Lung microvascular endothelial cell (primary cell): ENCODE measurements around the gene DAD1. TPM values are rescaled to one million over a fixed set of nuclear protein-coding genes. Genes with fewer than 3 reads are reported as not detected.
A peak's percentile ranks its signal among the peaks of the same experiment; 100 is the strongest.
"Not testable (repeated sequence)": the region's sequence is repeated elsewhere in the genome, so short reads cannot be mapped to it uniquely, and the experiment has no call there.

Experiments used
- DNase-seq, 2 donors: peaks; one replicate each; pipeline versions ENCODE4 v3.0.0 to v3.0.0-alpha.2; 2010; ENCODE audit warnings: low read depth in 2 of 2
- total RNA-seq: library from RNA; depleted of rRNA; stranded (reverse); fragments of >200 nt; gene quantifications from 2 replicates; pipeline ENCODE4 v1.2.1, GENCODE V29; 2014

Gene DAD1
- total RNA-seq, 1 donor from 2014 or later: 362 TPM

DNA sequence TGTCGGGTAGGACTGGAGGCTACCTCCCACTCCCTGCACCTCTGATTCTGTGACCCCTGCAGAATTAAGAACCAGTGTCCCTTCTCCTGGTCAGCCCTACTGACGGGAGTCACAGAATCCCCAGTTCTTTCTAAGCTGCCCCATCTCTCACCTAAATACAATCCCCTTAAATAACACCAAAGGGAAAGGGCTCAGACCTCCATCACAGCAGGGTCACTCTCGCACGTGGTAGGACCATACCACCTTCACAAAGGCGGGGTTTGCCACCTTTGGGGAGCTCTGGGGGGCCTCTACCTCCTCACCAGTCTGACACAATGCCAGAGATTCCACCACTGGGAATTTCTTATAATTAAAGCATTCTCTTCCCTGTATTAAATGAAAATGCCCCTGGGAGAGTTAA, 35.6 kb downstream of the DAD1 start:
- no peak for DNase-seq

DNA sequence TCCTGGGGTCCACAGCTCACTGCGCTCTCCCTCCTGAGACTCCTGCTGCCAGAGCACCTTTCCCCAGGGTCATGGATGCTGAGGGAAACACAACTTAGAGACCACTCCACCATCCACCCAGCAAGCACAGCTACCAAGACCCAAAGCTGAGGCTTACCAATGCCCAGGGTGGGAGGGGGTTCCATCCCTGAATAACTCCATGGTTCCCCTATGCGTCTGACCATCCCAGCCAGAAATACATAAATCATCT, 36.3 kb downstream of the DAD1 start:
- no peak for DNase-seq

DNA sequence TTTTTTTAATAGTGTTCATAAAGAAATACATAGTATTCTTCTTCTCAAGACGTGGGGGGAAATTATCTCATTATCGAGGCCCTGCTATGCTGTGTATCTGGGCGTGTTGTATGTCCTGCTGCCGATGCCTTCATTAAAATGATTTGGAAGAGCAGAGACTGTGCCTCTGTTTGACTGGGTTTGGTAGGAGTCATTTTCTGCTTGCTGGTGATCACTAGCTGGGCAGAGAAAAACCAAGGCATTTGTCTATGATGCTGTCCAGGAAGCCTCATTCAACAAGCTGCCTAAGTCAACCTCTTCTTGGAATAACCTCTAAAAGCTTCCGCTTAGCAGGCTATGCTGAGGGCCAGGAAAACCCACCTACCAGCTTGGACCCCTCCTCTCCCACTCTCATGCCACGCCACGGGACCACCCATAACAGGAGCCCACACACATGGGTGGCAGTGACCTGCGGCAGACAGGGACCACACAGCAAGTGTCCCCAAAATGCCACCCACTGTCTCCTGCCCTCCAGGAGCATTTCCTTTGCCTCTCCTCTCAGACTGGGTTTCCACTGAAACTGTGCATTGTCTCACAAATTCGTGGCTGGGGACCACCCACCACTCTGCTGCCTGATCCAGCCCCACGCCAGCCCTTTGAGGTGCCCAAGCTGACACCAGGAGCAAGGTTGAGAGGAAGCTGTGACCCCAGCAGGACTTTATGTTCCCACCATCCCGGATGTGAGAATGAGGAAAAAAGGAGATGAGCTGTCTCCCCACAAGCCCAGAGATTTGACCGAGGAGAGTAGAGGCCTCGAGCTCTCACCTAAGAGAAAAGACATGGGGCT, 36.8 kb downstream of the DAD1 start:
- no peak for DNase-seq

DNA sequence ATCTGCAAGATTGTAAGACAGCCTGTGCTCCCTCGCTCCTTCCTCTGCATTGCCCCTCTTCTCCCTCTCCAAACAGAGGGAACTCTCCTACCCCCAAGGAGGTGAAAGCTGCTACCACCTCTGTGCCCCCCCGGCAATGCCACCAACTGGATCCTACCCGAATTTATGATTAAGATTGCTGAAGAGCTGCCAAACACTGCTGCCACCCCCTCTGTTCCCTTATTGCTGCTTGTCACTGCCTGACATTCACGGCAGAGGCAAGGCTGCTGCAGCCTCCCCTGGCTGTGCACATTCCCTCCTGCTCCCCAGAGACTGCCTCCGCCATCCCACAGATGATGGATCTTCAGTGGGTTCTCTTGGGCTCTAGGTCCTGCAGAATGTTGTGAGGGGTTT, 37.4 kb downstream of the DAD1 start:
- no peak for DNase-seq

DNA sequence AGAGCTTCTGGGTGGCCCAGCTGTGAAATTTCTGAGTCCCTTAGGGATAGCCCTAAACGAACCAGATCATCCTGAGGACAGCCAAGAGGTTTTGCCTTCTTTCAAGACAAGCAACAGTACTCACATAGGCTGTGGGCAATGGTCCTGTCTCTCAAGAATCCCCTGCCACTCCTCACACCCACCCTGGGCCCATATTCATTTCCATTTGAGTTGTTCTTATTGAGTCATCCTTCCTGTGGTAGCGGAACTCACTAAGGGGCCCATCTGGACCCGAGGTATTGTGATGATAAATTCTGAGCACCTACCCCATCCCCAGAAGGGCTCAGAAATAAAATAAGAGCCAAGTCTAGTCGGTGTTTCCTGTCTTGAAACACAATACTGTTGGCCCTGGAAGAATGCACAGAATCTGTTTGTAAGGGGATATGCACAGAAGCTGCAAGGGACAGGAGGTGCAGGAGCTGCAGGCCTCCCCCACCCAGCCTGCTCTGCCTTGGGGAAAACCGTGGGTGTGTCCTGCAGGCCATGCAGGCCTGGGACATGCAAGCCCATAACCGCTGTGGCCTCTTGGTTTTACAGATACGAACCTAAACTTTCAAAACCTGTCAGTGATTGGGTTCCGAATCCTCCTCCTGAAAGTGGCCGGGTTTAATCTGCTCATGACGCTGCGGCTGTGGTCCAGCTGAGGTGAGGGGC, 38.9 kb downstream of the DAD1 start:
- peak in 1 of 2 donors; percentile 76 for DNase-seq

DNA sequence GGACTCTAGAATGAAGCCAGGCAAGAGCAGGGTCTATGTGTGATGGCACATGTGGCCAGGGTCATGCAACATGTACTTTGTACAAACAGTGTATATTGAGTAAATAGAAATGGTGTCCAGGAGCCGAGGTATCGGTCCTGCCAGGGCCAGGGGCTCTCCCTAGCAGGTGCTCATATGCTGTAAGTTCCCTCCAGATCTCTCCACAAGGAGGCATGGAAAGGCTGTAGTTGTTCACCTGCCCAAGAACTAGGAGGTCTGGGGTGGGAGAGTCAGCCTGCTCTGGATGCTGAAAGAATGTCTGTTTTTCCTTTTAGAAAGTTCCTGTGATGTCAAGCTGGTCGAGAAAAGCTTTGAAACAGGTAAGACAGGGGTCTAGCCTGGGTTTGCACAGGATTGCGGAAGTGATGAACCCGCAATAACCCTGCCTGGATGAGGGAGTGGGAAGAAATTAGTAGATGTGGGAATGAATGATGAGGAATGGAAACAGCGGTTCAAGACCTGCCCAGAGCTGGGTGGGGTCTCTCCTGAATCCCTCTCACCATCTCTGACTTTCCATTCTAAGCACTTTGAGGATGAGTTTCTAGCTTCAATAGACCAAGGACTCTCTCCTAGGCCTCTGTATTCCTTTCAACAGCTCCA, 39.6 kb downstream of the DAD1 start:
- no peak for DNase-seq

DNA sequence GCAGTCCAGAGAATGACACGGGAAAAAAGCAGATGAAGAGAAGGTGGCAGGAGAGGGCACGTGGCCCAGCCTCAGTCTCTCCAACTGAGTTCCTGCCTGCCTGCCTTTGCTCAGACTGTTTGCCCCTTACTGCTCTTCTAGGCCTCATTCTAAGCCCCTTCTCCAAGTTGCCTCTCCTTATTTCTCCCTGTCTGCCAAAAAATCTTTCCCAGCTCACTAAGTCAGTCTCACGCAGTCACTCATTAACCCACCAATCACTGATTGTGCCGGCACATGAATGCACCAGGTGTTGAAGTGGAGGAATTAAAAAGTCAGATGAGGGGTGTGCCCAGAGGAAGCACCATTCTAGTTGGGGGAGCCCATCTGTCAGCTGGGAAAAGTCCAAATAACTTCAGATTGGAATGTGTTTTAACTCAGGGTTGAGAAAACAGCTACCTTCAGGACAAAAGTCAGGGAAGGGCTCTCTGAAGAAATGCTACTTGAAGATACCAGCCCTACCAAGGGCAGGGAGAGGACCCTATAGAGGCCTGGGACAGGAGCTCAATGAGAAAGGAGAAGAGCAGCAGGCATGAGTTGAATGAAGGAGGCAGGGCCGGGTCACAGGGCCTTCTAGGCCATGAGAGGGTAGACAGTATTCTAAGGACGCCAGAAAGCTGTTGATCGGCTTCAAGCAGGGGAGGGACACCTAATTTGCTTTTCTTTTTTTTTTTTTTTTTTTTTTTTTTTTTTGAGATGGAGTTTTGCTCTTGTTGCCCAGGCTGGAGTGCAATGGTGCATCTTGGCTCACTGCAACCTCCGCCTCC, 40.9 kb downstream of the DAD1 start:
- DNase-seq: no peak

DNA sequence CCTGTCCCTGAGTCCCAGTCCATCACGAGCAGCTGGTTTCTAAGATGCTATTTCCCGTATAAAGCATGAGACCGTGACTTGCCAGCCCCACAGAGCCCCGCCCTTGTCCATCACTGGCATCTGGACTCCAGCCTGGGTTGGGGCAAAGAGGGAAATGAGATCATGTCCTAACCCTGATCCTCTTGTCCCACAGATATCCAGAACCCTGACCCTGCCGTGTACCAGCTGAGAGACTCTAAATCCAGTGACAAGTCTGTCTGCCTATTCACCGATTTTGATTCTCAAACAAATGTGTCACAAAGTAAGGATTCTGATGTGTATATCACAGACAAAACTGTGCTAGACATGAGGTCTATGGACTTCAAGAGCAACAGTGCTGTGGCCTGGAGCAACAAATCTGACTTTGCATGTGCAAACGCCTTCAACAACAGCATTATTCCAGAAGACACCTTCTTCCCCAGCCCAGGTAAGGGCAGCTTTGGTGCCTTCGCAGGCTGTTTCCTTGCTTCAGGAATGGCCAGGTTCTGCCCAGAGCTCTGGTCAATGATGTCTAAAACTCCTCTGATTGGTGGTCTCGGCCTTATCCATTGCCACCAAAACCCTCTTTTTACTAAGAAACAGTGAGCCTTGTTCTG, 41.6 kb downstream of the DAD1 start:
- DNase-seq: peak in 1 of 2 donors; percentile 73

DNA sequence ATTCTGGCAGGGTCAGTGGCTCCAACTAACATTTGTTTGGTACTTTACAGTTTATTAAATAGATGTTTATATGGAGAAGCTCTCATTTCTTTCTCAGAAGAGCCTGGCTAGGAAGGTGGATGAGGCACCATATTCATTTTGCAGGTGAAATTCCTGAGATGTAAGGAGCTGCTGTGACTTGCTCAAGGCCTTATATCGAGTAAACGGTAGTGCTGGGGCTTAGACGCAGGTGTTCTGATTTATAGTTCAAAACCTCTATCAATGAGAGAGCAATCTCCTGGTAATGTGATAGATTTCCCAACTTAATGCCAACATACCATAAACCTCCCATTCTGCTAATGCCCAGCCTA, 42.3 kb downstream of the DAD1 start:
- no peak for DNase-seq

DNA sequence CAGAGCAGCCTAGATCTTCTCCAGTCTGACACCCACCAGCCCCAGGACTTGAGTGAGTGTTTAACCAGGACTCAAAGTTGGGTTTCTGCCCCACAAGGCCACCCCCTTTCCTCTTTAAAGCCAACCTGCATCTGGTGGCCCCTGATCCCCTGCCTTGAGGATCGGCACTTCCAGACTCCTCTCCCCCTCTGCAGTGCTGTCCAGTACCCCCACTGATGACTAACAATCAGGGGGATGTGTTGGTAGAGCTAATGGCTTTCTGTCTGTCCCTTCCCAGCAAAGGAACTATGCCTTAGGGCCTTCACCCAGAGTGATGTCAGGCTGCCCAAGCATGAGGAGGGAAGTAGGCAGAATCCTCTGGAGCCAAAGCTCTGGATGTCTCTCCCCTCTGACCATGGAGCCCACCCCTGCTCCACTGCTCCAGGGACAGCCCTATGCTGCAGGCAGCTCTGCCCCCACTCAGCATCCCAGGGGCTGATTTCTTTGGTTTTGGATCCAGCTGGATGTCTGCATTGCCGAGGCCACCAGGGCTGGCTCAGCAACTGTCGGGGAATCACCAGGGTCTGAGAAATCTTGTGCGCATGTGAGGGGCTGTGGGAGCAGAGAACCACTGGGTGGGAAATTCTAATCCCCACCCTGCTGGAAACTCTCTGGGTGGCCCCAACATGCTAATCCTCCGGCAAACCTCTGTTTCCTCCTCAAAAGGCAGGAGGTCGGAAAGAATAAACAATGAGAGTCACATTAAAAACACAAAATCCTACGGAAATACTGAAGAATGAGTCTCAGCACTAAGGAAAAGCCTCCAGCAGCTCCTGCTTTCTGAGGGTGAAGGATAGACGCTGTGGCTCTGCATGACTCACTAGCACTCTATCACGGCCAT, 42.9 kb downstream of the DAD1 start:
- peak in 1 of 2 donors; percentile 94 for DNase-seq

DNA sequence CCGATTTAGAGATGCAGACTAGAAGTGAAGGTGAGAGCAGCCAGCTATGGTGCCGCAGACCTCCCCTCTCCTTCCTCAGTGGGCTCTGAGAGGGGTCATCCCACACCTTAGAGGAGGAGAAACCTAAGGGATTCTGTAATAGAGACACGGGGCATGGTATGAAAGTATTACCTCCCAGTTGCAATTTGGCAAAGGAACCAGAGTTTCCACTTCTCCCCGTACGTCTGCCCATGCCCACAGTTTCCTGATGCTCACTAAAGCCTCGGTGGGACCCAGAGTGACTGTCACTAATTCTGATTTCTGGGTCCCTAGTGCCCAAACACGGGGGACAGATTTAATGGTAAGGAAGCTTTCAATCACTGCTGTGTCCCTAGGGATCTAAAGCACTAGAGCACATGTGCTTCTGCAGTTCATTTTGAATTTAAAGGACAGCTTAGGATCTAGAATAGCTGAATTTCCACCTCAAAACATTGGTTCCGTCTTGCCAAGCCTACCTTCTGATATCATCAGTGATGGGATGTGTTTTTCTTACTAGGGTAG, 44.1 kb downstream of the DAD1 start:
- DNase-seq: no peak

DNA sequence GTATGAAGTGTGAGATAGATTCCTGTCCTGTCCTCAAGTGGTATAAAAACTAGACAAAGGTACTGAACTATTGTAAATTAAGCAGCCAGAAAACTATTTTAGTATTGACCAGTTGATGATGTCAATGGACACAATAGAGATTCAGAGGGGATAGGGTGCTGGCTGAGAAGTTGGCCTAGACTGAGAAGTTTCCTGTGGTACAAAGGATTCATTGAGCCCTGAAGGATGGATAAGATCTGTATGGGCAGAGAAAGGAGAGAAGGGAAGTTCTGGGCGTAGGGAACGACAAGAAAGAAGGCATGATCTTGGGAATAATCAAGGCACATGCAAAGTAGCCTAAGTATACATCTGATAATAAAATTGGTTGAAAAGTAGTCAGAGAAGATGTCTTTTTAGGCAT, 44.6 kb downstream of the DAD1 start:
- no peak for DNase-seq

DNA sequence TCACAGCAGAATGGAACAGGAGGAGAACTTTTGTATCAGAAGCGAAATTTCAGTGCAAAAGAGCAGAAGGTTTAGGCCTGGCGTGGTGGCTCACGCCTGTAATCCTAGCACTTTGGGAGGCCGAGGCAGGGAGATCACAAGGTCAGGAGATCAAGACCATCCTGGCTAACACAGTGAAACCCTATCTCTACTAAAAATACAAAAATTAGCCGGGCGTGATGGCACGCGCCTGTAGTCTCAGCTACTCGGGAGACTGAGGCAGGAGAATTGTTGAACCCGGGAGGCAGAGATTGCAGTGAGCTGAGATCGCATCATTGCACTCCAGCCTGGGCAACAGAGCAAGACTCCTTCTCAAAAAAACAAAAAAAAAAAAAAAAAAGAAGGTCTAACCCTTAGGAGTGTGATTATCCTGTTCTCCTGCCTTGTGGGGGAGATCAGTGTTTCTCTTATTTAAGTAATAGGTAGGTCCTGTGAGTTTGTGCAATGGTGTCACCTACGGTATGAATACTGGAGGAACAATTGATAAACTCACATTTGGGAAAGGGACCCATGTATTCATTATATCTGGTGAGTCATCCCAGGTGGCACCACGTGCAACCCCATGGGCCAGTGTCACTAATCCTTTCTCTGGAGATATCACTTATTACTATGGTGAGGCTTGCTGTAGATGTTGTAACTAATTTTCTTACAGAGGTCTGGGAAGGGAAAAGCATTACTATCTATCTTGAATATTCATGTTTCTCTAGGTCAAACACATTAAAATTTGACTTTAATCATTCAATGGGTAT, 45.3 kb downstream of the DAD1 start:
- DNase-seq: not testable (repeated sequence)

DNA sequence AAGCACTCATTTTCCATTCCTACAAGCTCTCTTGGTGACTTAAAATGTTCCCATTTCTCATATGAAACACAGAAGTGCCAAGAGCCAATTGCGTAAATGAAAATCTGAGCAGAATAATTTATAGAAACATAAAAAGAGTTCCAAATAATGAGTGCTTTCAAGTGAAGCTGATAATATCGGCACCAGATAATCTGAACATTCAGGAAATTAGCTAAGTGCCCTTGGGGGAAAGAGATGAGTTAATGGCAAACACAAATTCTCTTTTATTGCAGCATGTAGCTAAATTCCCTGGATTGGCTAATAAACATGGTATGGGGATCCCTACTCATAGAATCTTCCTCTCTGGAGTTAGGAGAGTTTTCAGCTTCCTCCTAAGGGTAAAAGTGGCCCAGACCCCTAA, 46.7 kb downstream of the DAD1 start:
- DNase-seq: no peak

DNA sequence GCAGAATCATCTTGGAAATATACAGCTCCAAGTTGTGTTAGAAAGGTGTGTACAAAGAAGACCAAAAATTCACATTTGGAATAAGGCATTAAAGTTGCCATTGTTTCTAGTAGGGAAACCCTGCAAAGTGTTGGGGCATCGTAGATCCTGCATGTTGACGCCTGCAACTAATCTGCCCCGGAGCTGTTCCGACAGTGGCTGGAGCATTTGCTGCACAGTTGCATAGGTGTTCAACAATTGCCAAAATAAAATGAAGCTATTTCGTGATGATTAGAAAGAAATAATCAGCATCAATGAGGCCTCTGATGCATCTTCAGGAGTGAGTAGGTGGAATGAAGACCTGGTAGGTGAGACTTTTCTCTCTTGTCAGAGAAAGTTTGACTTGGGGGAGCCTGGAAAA, 47.3 kb downstream of the DAD1 start:
- DNase-seq: no peak

DNA sequence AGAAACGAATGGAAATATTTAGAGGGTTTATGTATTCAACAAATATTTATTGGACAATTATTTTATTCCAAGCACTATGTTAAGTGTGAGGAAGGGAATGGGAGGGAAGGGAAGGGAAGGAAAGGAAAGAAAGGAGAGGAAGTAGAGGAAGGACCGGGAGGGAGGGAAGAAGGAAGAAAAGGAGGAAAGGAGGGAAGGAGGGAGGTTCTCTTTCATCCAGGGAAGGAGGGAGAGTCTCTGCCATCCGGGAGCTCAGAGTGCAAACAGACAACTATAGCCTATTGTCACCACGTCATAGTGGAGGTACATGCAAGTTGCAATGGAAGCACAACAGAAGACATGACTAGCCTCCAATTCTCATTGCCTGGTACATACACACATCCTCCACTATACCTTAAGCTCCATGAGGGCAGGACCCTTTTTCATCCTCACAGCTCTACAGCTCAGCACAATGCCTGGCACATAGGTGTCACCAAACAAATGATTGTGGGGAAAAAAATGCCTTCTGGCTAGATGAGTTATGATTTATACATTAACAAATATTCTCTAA, 48.1 kb downstream of the DAD1 start:
- no peak for DNase-seq

DNA sequence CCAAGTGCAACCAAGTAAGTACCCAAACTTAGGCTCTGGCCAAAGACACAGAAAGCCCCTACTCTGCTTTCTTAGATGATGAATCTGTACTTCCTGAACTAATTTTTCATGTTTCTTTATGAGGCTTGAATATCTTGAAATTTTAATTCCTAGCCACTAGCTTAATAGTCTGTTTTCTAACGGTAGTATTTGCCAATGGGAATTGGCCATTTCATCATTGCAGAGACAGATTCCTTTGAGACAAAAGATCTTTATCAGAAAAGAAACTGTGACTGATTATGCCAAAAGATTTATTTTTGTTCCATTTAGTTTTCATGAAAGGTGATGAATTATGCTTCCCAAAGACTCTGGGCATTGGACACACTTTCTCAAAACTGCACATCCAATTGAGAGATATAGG, 48.7 kb downstream of the DAD1 start:
- no peak for DNase-seq

DNA sequence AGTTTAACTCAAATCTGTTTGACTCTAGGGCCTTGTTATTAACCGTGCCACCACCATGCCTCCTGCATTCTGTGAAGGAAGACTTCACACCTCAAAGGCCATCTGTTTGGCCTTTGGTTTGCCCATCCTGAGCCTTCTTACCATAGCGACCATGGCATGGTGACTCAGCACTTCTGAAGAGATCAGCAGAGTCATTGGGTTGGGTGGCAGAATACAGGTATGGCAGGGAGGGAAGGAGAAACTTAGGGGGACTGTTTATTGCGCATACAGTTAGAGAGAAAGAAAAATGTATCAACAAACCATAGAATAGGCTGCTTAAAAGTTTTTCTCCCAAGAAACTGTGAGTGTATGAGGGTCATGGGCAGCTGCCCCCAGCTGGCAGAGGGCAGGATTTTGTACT, 49.2 kb downstream of the DAD1 start:
- DNase-seq: no peak

DNA sequence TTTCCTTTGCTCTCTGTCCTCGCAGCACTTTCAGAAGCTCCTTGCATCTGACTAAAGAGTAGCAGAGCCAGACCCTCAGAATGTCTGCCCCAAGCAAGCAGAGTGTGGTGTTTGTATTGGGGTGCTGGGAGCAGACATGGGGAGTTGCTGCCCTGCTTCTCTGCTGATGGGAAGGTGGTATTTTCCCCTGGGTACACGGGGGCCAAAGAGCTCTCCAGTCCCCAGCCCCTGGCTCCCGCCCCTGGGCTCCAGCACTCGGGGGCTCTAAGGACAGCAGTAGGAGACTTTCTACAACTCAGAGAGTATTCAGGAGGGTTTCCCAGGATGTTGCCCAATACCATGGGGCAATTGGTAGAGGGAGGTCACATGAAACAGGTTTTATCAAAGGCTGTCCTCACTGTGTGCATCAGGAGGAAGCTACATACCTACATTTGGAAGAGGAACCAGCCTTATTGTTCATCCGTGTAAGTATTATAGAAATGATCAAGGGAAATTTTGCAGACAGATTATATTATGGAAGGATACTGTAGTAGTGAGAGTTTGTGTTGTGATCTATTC, 50.3 kb downstream of the DAD1 start:
- no peak for DNase-seq
